Measurements from ENCODE around the gene HDAC5. TPM values are rescaled to one million over a fixed set of nuclear protein-coding genes. Genes with fewer than 3 reads are reported as not detected.
A peak's percentile ranks its signal among the peaks of the same experiment; 100 is the strongest.

HDAC5 gene
- total RNA-seq, 4 donors from 2014 or later: 45.3 to 182 (median 70.8) TPM

DNA sequence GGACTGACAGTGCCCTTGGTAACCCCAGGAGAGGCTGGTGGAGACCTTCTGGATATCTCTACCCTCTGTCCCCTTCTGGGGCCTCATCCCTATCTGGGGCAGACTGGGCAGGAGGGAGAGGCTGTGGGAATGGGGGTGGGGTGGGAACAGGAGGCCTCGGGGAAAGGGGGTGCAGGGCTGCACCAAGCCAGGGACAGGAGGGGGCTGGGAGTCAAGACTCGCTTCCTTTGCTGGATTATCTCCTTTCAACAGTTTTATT lies 28.1 kb downstream of the HDAC5 start:
- Histone ChIP-seq H3K36me3 (peaks cover 0 to 15% (median 2%) of the 10 kb centered on the region in 4 donors), H3K27me3 (no peaks in the 10 kb centered on the region), H3K4me3 (peak overlapping the region in 1 of 4 donors; percentile 18), H3K4me1 (peaks cover 19 to 27% (median 26%) of the 10 kb centered on the region in 4 donors), H3K27ac (peak overlapping the region; percentile 77 to 86 (median 80)), H3K9me3 (no peaks in the 10 kb centered on the region)
- TF ChIP-seq, protein P1, sequence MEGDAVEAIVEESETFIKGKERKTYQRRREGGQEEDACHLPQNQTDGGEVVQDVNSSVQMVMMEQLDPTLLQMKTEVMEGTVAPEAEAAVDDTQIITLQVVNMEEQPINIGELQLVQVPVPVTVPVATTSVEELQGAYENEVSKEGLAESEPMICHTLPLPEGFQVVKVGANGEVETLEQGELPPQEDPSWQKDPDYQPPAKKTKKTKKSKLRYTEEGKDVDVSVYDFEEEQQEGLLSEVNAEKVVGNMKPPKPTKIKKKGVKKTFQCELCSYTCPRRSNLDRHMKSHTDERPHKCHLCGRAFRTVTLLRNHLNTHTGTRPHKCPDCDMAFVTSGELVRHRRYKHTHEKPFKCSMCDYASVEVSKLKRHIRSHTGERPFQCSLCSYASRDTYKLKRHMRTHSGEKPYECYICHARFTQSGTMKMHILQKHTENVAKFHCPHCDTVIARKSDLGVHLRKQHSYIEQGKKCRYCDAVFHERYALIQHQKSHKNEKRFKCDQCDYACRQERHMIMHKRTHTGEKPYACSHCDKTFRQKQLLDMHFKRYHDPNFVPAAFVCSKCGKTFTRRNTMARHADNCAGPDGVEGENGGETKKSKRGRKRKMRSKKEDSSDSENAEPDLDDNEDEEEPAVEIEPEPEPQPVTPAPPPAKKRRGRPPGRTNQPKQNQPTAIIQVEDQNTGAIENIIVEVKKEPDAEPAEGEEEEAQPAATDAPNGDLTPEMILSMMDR (IDR thresholded peaks at IDR 0.05): no peak
- no peak for TF ChIP-seq EP300 (IDR thresholded peaks at IDR 0.05; ENCODE audit: low read depth)
- no peak for TF ChIP-seq POLR2A (IDR thresholded peaks at IDR 0.05)
- TF ChIP-seq POLR2AphosphoS5 (IDR thresholded peaks at IDR 0.05): no peak
- intact Hi-C loops (cut with DNase I; ENCODE audit: low total_unique reads) (no loop called here), in situ Hi-C loops (cut with MboI; ENCODE audit: low pct_ligation_motif_present in 1 of 4, low pct_unique_long_range_greater_than_20kb in 1 of 4, low sequenced_read_pairs in 3 of 4) (no loop called here)
- DNase-seq: no peak
- WGBS, 2 donors (ENCODE audit: low coverage in 1 of 2): 0 to 24% methylated on average over 1 to 2 of the region's 2 CpGs

DNA sequence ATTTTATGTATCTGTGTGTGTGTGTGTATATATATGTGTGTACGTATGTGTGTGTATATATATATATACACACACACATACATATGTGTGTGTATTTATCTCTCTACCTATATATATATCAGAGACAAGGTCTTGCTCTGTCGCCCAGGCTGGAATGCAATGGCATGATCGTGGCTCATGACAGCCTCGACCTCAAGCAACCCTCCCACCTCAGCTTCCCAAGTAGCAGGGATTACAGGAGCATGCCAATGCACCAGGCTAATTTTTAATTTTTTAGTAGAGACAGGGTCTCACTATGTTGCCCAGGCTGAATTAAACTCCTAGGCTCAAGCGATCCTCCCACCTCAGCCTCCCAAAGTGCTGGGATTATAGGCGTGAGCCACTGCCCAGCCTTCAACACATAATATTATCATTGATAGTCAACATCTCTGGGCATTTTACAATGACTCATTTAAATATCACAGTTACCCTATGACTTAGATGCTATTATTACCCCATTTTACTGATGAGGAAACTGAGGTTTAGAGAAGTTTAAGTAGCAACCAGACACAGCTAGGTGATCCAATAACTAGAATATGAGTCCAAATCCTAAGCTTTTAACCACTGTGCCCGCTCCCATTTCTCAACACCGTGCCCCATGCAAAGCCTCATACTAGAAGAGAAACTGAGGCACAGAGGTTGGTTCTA lies 28.6 kb downstream of the HDAC5 start:
- in situ Hi-C loops (cut with MboI; ENCODE audit: low pct_ligation_motif_present in 1 of 4, low pct_unique_long_range_greater_than_20kb in 1 of 4, low sequenced_read_pairs in 3 of 4) (no loop called here), intact Hi-C loops (cut with DNase I; ENCODE audit: low total_unique reads) (no loop called here)
- Histone ChIP-seq H3K36me3 (peaks cover 0 to 15% (median 2%) of the 10 kb centered on the region in 4 donors), H3K4me1 (peaks cover 19 to 27% (median 26%) of the 10 kb centered on the region in 4 donors), H3K4me3 (no peak overlapping the region), H3K27me3 (no peaks in the 10 kb centered on the region), H3K9me3 (no peaks in the 10 kb centered on the region), H3K27ac (peak overlapping the region; percentile 77 to 86 (median 80))
- TF ChIP-seq, protein P1 (IDR thresholded peaks at IDR 0.05): no peak
- TF ChIP-seq EP300 (IDR thresholded peaks at IDR 0.05; ENCODE audit: low read depth) (no peak), POLR2A (IDR thresholded peaks at IDR 0.05) (no peak), POLR2AphosphoS5 (IDR thresholded peaks at IDR 0.05) (no peak)
- DNase-seq: no peak
- 77 to 85% methylated on average over 2 to 8 of the region's 8 CpGs for WGBS, 2 donors (ENCODE audit: low coverage in 1 of 2)

DNA sequence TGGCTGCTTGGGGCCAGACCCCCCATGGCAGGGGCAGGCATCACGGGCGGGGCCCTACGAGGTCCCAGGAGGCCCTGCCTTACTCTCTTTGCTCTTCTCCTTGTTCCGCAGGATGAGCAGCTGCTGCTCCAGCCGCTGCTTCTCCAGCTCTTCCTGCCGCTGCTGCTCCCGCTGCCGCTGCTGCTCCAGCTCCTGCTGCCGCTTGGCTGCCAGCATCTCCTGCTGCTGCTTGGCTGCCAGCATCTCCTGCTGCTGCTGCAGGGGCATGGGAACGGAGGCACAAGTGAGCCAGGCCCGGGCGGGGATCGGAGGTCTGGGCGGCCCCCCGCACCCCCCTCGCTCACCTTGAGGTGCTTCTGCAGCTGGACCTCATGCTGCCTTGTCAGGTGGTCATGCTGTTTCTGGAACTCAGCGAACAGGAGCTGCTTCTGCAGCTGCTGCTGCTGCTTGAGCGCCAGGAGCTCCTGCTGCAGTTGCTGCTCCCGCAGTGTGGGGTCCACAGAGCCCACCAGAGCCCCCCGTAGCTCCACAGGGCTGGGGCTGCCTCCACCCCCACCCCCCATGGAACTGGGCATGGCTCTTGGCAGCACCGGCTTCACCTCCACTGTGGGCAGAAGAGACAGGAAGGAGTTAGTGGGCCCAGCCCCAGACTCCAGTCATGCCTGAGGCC lies 30.1 kb downstream of the HDAC5 start:
- Histone ChIP-seq H3K9me3 (no peaks in the 10 kb centered on the region), H3K4me3 (no peak overlapping the region), H3K27me3 (no peaks in the 10 kb centered on the region), H3K4me1 (peaks cover 19 to 27% (median 25%) of the 10 kb centered on the region in 4 donors), H3K27ac (no peak overlapping the region), H3K36me3 (peaks cover 0 to 15% (median 5%) of the 10 kb centered on the region in 4 donors)
- TF ChIP-seq, protein P1 (IDR thresholded peaks at IDR 0.05): no peak
- TF ChIP-seq POLR2A (IDR thresholded peaks at IDR 0.05) (no peak), POLR2AphosphoS5 (IDR thresholded peaks at IDR 0.05) (no peak), EP300 (IDR thresholded peaks at IDR 0.05; ENCODE audit: low read depth) (no peak)
- in situ Hi-C loops (cut with MboI; ENCODE audit: low pct_ligation_motif_present in 1 of 4, low pct_unique_long_range_greater_than_20kb in 1 of 4, low sequenced_read_pairs in 3 of 4) (no loop called here), intact Hi-C loops (cut with DNase I; ENCODE audit: low total_unique reads) (no loop called here)
- DNase-seq: no peak
- 76% methylated on average over 15 of the region's 21 CpGs; no CpG with 5 or more reads in 1 of the 2 donors for WGBS, 2 donors (ENCODE audit: low coverage in 1 of 2)

DNA sequence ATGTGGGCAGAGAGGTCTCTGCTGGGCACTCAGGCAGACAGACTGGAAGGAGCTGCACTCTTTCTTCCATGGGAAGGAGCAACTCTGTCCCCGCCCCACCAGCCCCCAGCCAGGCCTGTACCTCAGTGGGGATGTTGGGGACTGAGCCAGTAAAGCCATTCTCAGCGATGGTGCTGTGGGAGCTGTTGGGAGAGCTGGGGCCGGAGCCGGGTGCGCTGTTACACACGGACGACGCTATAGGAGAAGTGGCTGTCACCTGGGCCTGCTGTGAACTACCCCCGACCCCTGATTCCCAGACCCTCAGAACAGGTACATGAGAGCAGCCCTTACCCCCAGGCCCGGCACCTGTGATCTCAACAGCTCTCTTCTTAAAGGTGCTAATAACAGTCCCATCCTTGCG lies 31.4 kb downstream of the HDAC5 start:
- WGBS, 2 donors (ENCODE audit: low coverage in 1 of 2): 99% methylated on average over 11 of the region's 11 CpGs; no CpG with 5 or more reads in 1 of the 2 donors
- Histone ChIP-seq H3K36me3 (peaks cover 0 to 15% (median 7%) of the 10 kb centered on the region in 4 donors), H3K27me3 (no peaks in the 10 kb centered on the region), H3K4me3 (no peak overlapping the region), H3K27ac (no peak overlapping the region), H3K9me3 (no peaks in the 10 kb centered on the region), H3K4me1 (peaks cover 13 to 28% (median 22%) of the 10 kb centered on the region in 4 donors)
- TF ChIP-seq POLR2AphosphoS5 (IDR thresholded peaks at IDR 0.05): no peak
- TF ChIP-seq, protein P1 (IDR thresholded peaks at IDR 0.05): no peak
- in situ Hi-C loops (cut with MboI; ENCODE audit: low pct_ligation_motif_present in 1 of 4, low pct_unique_long_range_greater_than_20kb in 1 of 4, low sequenced_read_pairs in 3 of 4) (no loop called here), intact Hi-C loops (cut with DNase I; ENCODE audit: low total_unique reads) (no loop called here)
- DNase-seq: no peak

All from transverse colon (tissue), 4 donors.